PC-9 (cell line): ENCODE data around the gene PSMB2. TPM values are rescaled to one million over a fixed set of nuclear protein-coding genes. Genes with fewer than 3 reads are reported as not detected.

Experiments
- BruUV-seq: library from RNA; stranded (reverse); fragments of 400-500 nt; replicated peaks from 2 replicates; lab custom pipeline; 2021; lab: Mats Ljungman, UMichigan
- CTCF ChIA-PET: fragments of 300-600 bp; sonication (Branson Sonifier 250); formaldehyde crosslinking; loops from one replicate; lab custom pipeline; 2022; ENCODE audit warnings: antibody characterized with exemption; lab: Charles Lee
- POLR2A ChIA-PET: fragments of 300-600 bp; sonication (Branson Sonifier 250); formaldehyde crosslinking; loops from one replicate; lab custom pipeline; 2022; ENCODE audit warnings: antibody characterized with exemption; ENCODE audit not compliant: unreplicated experiment; lab: Charles Lee
- DNase-seq, 2 experiments: peaks; one replicate each; pipeline versions ENCODE4 v3.0.0 to v3.0.0-alpha.2; 2015 to 2022; ENCODE audit warnings: mixed read lengths in 1 of 2
- H2AFZ ChIP-seq: fragments of 200-600 bp; sonication (generic); 2 replicates; pipeline ENCODE4 v1.8.1; 2017; ENCODE audit warnings: antibody characterized with exemption
- H3F3A ChIP-seq: fragments of 200-600 bp; sonication (generic); 2 replicates; pipeline ENCODE4 v1.8.1; 2017; ENCODE audit warnings: antibody characterized with exemption, mild to moderate bottlenecking, low read depth; ENCODE audit not compliant: insufficient read depth
- H3K27ac ChIP-seq: fragments of 200-600 bp; sonication (generic); 2 replicates; pipeline ENCODE4 v1.6.1; 2016; ENCODE audit warnings: mixed run types
- H3K27me3 ChIP-seq: fragments of 200-600 bp; sonication (generic); 2 replicates; pipeline ENCODE4 v1.6.1; 2016; ENCODE audit warnings: low read depth, mixed run types; ENCODE audit not compliant: insufficient read depth
- H3K36me3 ChIP-seq: fragments of 200-600 bp; sonication (generic); 2 replicates; pipeline ENCODE4 v1.6.1; 2016; ENCODE audit warnings: low read depth, mixed run types
- H3K4me1 ChIP-seq: fragments of 200-600 bp; sonication (generic); replicated peaks from 2 replicates; pipeline ENCODE4 v1.6.1; 2016; ENCODE audit warnings: mixed run types; ENCODE audit not compliant: insufficient read depth
- H3K4me2 ChIP-seq: fragments of 200-600 bp; sonication (generic); 2 replicates; pipeline ENCODE4 v1.6.1; 2017; ENCODE audit warnings: mixed run types
- H3K4me3 ChIP-seq: fragments of 200-600 bp; sonication (generic); 2 replicates; pipeline ENCODE4 v1.6.1; 2016; ENCODE audit warnings: mixed run types
- H3K79me2 ChIP-seq: fragments of 200-600 bp; sonication (generic); 2 replicates; pipeline ENCODE4 v1.6.1; 2017; ENCODE audit warnings: low read depth, mixed run types
- H3K9me2 ChIP-seq: fragments of 200-600 bp; sonication (generic); 2 replicates; pipeline ENCODE4 v1.8.1; 2017; ENCODE audit warnings: mild to moderate bottlenecking; ENCODE audit not compliant: insufficient read depth
- H3K9me3 ChIP-seq: fragments of 200-600 bp; sonication (generic); 2 replicates; pipeline ENCODE4 v1.8.1; 2016; ENCODE audit warnings: low read depth; ENCODE audit not compliant: insufficient read depth
- H4K20me1 ChIP-seq: fragments of 200-600 bp; sonication (generic); 2 replicates; pipeline ENCODE4 v1.8.1; 2017; ENCODE audit not compliant: insufficient read depth
- EZH2 ChIP-seq: fragments of 200-600 bp; sonication (generic); IDR thresholded peaks from 2 replicates; pipeline ENCODE4 v1.8.0; 2017; ENCODE audit warnings: antibody characterized with exemption, low read depth
- intact Hi-C: fragments of 100-400 bp; cut with micrococcal nuclease; formaldehyde crosslinking; loops from one replicate; pipeline ENCODE4 v1.10.0; 2022; ENCODE audit not compliant: unreplicated experiment
- total RNA-seq: library from RNA; stranded (reverse); gene quantifications from 2 replicates; pipeline ENCODE4 v1.2.3, GENCODE V29; 2021
- TF ChIP-seq, protein P1 (sequence below): fragments of 200-600 bp; sonication (generic); conservative IDR thresholded peaks from 2 replicates; pipeline ENCODE4 v1.6.1; 2017; ENCODE audit warnings: mixed run types, antibody characterized with exemption, mild to moderate bottlenecking, moderate library complexity

Gene PSMB2
- total RNA-seq, 1 experiment from 2014 or later: 206 TPM

DNA sequence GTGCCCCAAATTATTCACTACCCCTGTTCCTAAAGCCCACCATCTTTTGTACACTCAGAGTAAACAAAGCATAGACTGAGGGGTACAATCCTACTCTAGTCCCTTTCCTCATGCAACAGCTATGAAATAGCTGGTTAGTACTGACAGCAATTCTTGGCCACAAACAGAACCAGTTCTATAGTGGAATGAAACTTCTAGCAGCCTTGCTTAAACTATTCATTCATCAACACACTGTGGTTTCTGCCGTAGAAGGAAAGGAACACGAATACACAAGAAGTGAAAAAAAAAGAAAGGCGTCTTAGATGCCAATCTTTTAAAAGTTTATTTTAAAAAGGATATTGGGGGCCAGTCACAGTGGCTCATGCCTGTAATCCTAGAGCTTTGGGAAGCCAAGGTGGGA lies 9.9 kb downstream of the PSMB2 start:
- Histone ChIP-seq H3K9me2 (no peaks in the 10 kb centered on the region), H3K4me3 (no peak overlapping the region), H3K4me1 (no peaks in the 10 kb centered on the region), H3K4me2 (no peak overlapping the region), H3K9me3 (no peaks in the 10 kb centered on the region), H2AFZ (no peak overlapping the region), H4K20me1 (peaks cover 44% of the 10 kb centered on the region), H3K27ac (no peak overlapping the region), H3F3A (0 out of 2 replicates have a peak, but pooled peaks cover 3% of the 10 kb centered on the region), H3K27me3 (no peaks in the 10 kb centered on the region), H3K79me2 (peaks cover 38% of the 10 kb centered on the region), H3K36me3 (peaks cover 51% of the 10 kb centered on the region)
- ChIA-PET CTCF (no interaction called here), POLR2A (no interaction called here)
- no peak for TF ChIP-seq EZH2
- TF ChIP-seq, protein P1, sequence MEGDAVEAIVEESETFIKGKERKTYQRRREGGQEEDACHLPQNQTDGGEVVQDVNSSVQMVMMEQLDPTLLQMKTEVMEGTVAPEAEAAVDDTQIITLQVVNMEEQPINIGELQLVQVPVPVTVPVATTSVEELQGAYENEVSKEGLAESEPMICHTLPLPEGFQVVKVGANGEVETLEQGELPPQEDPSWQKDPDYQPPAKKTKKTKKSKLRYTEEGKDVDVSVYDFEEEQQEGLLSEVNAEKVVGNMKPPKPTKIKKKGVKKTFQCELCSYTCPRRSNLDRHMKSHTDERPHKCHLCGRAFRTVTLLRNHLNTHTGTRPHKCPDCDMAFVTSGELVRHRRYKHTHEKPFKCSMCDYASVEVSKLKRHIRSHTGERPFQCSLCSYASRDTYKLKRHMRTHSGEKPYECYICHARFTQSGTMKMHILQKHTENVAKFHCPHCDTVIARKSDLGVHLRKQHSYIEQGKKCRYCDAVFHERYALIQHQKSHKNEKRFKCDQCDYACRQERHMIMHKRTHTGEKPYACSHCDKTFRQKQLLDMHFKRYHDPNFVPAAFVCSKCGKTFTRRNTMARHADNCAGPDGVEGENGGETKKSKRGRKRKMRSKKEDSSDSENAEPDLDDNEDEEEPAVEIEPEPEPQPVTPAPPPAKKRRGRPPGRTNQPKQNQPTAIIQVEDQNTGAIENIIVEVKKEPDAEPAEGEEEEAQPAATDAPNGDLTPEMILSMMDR: no peak
- no TSS peak for BruUV-seq
- no peak for DNase-seq
- intact Hi-C loops: no loop called here

DNA sequence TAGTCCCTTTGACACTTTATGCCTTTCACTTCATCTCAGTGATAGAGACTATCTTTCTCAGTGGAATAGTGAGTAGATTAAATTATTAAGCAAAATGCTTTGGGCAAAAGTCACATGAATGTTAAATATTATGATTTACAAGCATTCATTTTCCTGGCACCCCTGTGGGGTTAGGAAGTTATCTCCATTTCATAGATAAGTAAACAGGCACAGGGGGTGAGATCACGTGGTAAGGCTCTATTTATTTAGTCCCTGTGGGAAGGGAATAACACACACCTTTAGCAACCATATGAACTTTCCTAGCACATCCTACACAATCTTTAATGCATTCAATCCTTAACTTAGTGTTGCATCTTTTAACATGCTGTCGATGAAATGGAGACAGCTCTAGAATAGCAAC lies 12.3 kb downstream of the PSMB2 start:
- intact Hi-C loops: no loop called here
- DNase-seq: no peak
- Histone ChIP-seq H3K4me3 (no peak overlapping the region), H3K36me3 (peaks cover 46% of the 10 kb centered on the region), H4K20me1 (peaks cover 57% of the 10 kb centered on the region), H3K27me3 (no peaks in the 10 kb centered on the region), H3K9me2 (no peaks in the 10 kb centered on the region), H2AFZ (no peak overlapping the region), H3K4me2 (no peak overlapping the region), H3F3A (peaks cover 3% of the 10 kb centered on the region; the same call in 1 of the 2 replicates), H3K9me3 (no peaks in the 10 kb centered on the region), H3K4me1 (no peaks in the 10 kb centered on the region), H3K27ac (no peak overlapping the region), H3K79me2 (peaks cover 31% of the 10 kb centered on the region)
- no TSS peak for BruUV-seq
- POLR2A ChIA-PET: interaction anchor here (0.7 kb wide), 1 partner anchor 9 kb away, joined by 7 read pairs; no protein-coding TSS in a partner anchor
- TF ChIP-seq, protein P1: no peak
- TF ChIP-seq EZH2: no peak
- CTCF ChIA-PET: interaction anchor here (0.7 kb wide), 1 partner anchor 98 kb away, joined by 4 read pairs; no protein-coding TSS in a partner anchor

DNA sequence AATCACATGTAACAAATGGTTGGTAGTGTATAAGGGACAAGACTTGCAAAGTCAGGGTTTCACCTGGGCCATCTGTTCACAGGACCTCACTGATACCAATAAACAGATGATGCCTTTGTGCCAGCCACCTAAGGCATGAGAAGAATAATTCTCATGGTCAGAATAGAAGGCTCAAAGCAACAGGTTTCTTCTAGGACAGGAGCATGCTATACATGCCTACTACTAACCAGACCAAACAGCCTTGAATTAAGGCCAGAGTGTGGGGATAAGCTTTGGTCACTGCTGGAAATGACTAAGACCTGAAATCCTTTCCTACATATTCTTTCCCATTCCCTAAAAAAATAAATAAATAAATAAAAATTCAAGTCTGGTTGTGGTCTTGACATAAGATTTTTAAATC lies 17.5 kb downstream of the PSMB2 start:
- H3K27ac ChIP-seq: no peak overlapping the region
- H3K4me2 ChIP-seq: no peak overlapping the region
- CTCF ChIA-PET: no interaction called here
- H3K27me3 ChIP-seq: no peaks in the 10 kb centered on the region
- H3K9me2 ChIP-seq: no peaks in the 10 kb centered on the region
- POLR2A ChIA-PET: no interaction called here
- no peak for DNase-seq
- TF ChIP-seq EZH2: no peak
- intact Hi-C loops: no loop called here
- H3K4me3 ChIP-seq: no peak overlapping the region
- peaks cover 5% of the 10 kb centered on the region; the same call in 1 of the 2 replicates for H3F3A ChIP-seq
- BruUV-seq: no TSS peak
- H2AFZ ChIP-seq: no peak overlapping the region
- no peaks in the 10 kb centered on the region for H3K4me1 ChIP-seq
- no peaks in the 10 kb centered on the region for H3K9me3 ChIP-seq
- H3K36me3 ChIP-seq: peaks cover 25% of the 10 kb centered on the region
- H3K79me2 ChIP-seq: peaks cover 44% of the 10 kb centered on the region
- peaks cover 80% of the 10 kb centered on the region for H4K20me1 ChIP-seq
